Adrenal gland (tissue), 5 donors: ENCODE data around the gene EPG5.

Experiments used
- CTCF ChIP-seq, 6 experiments: fragments of 450-650 bp in 4 of 6; fragments of 200-600 bp in 2 of 6; sonication (generic) in 1 of 6; IDR thresholded peaks; 1 replicate in 5 of 6; 2 replicates in 1 of 6; pipeline versions ENCODE4 v1.5.1 to v1.8.0; 2016 to 2021; ENCODE audit warnings: antibody characterized with exemption in 6 of 6, mild to moderate bottlenecking in 2 of 6, moderate library complexity in 1 of 6
- POLR2A ChIP-seq, 2 donors: fragments of 450-650 bp; IDR thresholded peaks; one replicate each; pipeline ENCODE4 v1.6.1; 2017; ENCODE audit warnings: antibody characterized with exemption in 2 of 2, mild to moderate bottlenecking in 2 of 2, moderate library complexity in 1 of 2
- donor health status: DM: no; HTN: no; CAD: no.

GRCh38 chr18:45871431-45872084 lies 95.6 kb downstream of the EPG5 start:
- TF ChIP-seq CTCF (IDR thresholded peaks at IDR 0.05) (no peak), POLR2A (IDR thresholded peaks at IDR 0.05) (no peak)
